Activated gamma-delta T cell treated with Interleukin-2 at 50 U/mL for 16 hours (primary cell): ENCODE results near the gene CLTRN.
"Not testable (repeated sequence)": the region's sequence is repeated elsewhere in the genome, so short reads cannot be mapped to it uniquely, and the experiment has no call there.

ENCODE experiments used
- DNase-seq: peaks from one replicate; pipeline ENCODE4 v3.0.0-alpha.2; 2020

Gene CLTRN, protein sequence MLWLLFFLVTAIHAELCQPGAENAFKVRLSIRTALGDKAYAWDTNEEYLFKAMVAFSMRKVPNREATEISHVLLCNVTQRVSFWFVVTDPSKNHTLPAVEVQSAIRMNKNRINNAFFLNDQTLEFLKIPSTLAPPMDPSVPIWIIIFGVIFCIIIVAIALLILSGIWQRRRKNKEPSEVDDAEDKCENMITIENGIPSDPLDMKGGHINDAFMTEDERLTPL

DNA sequence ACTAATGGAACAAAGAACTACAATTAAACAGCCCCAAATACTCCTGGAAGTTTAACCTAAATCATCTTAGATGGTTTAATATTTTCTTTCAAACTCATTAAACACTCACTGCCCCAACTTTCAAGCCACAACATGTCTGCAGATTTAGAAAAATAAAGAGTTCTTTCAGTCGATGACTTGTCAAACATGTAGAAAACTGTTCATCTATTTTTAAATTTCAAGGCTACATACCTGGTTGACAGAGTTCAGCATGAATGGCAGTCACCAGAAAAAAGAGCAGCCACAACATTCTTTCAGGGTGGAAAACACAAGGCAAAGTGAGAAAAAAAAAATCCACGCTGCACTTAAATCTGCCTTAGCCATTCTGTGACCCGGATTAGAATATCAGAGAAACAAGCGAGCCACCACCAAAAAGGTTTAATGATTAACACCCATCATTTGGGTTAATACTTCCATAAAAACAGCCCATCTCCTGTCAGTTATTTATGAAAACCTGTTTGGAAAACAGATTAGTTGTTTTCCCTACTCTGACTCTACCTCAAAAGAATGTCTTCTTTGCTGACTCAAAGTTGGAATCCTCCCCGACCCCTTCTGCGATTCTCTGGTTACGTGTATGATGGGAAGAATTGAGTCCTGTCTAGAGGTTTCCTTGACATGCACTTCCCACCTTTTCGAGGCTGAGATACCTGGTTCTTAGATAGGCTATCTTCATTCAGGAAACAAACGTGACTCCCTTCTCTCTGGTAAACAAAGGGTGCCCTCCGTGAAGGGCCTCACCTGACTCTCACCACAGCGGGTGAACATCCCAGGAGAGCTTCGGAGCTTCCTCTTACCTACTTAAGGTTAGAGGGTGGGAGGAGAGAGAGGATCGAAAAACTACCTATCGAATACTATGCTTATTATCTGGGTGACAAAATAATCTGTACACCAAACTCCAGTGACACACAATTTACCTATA lies at the start of gene CLTRN:
Gene CLTRN, minus strand, starts transcription at position 319 of the 958 bp plus-strand sequence. Its CDS starts 30 bp downstream, at position 289.
- no peak for DNase-seq

DNA sequence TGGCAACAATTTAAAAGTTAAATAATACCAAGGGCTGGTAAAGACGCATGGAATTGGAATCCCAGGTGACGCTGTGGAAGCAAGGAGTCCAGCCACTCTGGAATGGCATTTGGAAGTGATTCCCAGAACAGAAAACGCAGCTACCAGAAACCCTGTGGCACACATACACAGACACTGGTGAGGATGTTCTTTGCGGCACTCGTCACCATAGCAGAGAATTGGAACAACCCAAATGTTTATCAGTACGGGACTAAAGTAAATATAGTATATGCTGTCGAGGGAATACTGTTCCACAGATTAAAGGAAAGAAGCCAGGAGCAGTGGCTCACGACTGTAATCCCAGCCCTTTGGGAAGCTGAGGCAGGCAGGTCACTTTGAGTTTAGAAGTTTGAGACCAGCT lies 39.7 kb upstream of the CLTRN start:
- DNase-seq = not testable (repeated sequence)

DNA sequence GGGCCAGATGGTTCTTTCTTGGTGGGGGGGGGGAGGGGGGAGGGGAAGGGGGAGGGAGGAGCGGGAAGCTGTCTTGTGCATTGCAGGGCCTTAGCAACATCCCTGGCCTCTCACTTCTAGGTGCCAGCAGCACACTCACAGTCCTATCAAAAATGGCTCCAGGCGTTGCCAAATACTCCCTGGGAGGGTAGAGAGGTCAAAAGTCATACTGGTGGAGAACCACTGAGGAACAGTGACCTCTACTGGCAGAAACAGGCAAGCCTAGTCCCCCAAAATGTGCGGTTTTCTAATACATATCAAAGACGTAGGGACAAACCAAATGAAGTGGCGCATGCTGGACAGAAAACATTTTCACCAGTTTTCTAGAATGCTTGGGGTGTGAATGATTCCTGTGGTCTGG lies 39.2 kb upstream of the CLTRN start:
- not testable (repeated sequence) for DNase-seq

DNA sequence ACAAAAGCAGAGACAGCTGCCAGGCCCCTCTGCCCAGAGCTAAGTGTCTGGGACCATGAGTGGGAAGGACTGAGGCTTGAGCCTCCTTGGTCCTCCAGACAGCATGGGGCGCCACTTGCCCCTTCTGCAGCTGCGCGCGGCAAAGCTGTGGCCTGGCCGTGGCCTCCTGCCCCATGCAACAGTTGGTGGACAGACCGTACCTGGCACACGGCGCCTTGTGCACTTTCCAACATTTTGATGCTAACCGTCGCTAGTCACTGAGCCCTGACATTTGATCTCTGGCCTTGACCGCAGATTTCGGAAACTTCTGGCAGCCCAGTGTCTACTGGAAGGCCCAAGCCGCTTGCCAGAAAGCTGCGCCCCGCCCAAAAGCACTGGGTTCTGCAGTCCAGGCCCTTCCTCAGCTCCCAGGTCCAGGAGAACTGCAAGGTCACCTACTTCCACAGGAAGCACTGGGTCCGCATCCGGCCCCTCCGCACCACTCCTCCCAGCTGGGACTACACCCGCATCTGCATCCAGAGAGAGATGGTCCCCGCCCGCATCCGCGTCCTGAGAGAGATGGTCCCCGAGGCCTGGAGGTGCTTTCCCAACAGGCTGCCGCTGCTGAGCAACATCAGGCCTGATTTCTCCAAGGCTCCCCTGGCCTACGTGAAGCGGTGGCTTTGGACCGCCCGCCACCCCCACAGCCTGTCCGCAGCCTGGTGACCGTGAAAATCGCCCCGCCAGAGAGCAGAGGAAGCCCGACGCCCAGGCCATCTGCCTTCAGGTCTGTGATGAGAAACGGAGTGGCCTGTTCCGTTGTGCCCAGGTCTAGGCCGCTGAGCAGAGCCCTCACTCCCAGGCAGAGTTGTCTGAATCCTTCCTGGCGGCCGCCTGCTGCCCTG lies 38.1 kb upstream of the CLTRN start:
- no peak for DNase-seq

DNA sequence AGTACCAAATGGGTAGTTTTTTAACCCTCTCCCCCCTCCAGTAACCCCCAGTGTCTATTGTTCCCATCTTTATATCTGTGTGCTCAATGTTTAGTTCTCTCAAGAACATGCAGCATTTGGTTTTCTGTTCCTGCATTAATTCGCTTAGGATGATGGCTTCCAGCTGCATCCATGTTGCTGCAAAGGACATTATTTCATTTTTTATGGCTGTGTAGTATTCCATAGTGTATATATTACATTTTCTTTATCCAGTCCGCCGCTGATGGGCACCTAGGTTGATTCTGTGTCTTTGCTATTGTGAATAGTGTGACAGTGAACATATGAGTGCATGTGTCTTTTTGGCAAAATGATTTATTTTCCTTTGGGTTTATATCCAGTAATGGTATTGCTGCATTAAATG lies 31.9 kb upstream of the CLTRN start:
- DNase-seq = no peak

- DNase-seq = no peak
Observed at GRCh38 chrX:15694941-15695451, 30.4 kb upstream of the CLTRN start.

DNA sequence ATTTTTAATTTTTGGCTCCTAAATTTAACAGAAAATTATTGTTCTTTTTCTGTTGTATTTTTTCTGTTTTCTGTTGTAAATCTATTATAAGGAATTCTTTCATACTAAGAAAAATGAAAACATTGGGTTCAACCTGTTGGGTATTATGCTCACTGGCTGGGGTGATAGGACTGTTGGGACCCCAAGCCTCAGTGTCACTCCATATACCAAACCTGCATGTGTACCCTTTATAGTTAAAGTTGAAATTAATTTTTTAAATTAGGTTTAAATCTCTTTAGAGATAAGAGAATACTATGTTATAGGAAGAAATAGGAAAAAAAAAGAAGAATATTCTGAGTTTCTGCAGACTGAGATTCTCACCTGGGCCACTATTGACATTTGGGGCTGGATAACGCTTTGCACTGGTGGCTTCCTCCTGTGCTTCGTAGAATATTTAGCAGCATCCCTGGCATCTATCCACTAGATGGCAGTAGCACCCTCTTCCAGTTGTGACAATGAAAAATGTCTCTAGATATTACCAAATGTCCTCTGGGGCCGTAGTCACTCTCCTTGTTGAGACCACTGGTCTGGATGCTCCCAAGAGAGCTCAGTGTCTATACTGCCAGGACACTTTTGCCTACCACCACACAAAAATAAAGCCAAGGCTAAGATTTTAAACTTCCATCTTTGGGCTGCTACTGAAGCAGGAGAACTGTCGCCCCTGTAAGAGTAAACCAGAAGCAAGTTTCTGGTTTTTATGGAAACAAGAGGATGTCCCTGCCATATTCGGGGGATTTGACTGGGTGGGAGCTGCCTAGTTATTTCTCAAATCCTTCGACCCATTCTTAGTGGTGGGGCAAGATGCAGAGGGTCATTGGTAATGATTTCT lies 22.4 kb upstream of the CLTRN start:
- peak; percentile 68 for DNase-seq

DNA sequence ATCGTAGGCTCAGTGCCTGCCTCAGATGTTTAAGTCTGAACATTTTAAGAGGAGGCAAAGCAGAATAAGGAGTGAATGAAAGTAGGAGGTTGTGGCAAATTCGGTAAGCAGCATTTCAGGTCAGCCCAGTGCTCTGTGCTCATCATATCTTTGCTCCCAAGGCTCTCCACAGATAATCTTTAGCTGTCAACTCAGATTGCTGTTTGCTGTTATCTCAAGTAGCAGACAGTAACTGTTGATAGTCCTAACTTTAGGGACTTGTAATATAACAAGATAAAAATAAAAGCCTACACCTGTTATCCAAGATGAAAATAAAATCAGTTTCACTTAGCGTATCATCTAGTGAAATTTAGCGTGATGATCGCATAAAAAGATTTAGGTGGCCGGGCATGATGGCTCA lies 18.6 kb upstream of the CLTRN start:
- no peak for DNase-seq

- no peak for DNase-seq
Observed at GRCh38 chrX:15681433-15681832, 16.8 kb upstream of the CLTRN start.

GRCh38 chrX:15680401-15680800 lies 15.8 kb upstream of the CLTRN start:
- no peak for DNase-seq

DNA sequence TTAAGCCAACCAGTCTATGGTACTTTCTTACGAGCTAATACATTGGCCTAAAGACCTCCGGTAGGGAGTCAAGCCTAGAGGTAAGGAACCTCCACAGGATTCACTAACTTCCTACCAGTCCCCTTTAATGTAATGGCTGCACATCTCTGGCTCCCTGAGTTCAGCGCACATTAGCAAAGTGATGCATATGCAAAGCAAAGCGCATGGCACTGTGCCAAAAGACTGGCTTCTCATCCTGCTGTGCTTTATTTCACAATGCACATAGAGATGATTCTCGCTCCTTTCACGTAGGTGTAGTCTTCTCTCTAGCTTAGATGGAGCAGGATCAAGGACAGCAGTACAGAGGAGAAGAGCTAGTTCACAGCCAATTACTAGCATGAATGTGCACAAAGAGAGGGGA lies 14.6 kb upstream of the CLTRN start:
- no peak for DNase-seq

DNA sequence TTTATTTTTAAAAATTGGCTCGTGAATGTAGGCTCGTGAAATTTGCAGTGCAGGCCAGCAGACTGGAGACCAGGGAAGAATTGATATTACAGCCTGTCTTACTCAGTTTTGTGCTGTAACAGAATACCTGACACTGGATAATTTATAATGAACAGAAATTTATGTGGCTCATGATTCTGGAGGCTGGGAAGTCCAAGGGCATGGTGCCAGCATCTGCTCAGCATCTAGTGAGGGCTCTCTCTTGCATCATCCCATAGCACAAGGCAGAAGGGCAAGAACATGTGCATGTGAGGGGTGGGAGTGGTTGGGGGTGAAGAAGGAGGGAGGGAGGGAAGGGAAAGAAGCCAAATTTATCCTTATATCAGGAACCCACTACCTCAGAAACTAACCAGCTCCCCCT lies 13.7 kb upstream of the CLTRN start:
- no peak for DNase-seq

- DNase-seq = no peak
Observed at GRCh38 chrX:15676886-15677285, 12.3 kb upstream of the CLTRN start.

GRCh38 chrX:15675490-15675921 lies 10.9 kb upstream of the CLTRN start:
- DNase-seq = peak; percentile 82

DNA sequence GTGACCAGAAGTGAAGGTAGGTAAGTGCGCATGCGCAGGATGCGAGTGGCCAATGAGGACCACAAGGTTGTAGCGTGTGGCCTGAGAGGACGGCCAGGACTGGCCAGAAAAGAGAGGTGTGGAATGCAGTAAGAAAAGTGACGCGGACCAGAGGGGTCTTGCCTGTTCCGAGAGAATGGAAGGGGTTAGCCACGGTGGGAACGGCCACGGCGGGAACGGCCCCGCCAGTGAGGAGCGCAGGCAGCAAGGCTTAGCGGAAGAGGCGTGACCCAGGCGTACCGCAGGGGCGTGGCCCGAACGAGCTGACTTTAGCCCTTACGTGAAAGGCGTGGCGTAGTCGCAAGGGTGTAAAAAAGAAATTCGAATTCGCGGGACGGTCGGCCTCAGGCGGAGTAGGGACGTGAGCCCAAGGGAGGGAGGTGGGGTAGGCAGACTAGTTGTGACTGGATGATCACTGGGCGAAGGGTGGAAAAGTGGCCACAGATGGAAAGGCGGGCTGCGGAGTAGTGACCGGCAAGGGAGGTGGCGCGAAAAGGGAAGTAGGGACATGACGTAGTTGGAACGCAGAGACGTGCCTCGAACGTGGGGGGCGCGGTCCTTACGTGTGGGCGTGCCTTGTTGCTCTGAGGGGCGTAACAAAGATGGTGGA lies 10.4 kb upstream of the CLTRN start:
- DNase-seq = peak; percentile 89

GRCh38 chrX:15674514-15674840 lies 9.9 kb upstream of the CLTRN start:
- no peak for DNase-seq

DNA sequence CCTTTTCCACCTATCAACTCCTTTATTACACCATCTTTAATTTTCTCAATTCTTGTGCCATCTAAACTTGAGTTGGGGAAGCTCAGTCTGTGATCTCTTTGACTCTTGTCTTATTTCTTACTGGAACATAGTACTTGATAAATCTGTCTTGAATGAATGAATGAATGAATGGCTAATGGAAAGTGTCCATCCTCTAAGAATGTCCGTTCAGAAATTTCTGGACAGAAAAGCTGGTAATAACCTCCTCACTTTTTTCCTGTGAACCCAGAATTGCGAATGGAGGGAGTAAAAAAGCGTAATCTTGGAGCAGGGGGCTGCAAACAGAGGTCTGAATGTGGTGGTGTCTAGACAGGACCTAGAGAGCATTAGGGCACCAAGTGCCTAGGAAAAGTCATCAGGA lies 9.4 kb upstream of the CLTRN start:
- DNase-seq = no peak

GRCh38 chrX:15672881-15673280 lies 8.3 kb upstream of the CLTRN start:
- DNase-seq = no peak

GRCh38 chrX:15663439-15663838 lies 1.2 kb downstream of the CLTRN start:
- DNase-seq = no peak

DNA sequence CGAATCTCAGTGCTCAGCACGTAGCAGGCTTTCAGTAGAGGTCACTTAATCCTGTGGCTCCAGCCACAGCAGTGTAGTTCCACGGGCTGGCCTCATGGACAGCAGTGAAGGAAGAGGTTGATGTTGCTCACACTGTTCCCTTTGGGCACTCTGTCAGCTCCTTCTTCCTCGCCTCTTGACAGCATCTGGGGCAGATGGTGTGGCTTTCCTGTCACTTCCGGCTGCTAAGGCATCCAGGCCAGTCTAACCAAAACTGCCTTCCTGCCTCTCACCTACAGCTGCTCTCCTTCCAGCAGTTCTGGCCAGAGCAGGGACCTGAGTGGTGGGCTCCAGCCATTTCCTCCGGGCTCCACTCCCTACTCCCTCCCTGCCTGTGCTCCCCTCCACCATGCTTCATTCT lies 9.8 kb downstream of the CLTRN start:
- DNase-seq = not testable (repeated sequence)

GRCh38 chrX:15653961-15654360 lies 10.6 kb downstream of the CLTRN start:
- no peak for DNase-seq

DNA sequence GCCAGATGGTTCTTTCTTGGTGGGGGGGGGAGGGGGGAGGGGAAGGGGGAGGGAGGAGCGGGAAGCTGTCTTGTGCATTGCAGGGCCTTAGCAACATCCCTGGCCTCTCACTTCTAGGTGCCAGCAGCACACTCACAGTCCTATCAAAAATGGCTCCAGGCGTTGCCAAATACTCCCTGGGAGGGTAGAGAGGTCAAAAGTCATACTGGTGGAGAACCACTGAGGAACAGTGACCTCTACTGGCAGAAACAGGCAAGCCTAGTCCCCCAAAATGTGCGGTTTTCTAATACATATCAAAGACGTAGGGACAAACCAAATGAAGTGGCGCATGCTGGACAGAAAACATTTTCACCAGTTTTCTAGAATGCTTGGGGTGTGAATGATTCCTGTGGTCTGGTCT lies 17.1 kb downstream of the CLTRN start:
- not testable (repeated sequence) for DNase-seq
